MG63 (cell line): ENCODE results near the gene PNMA6E. TPM values are rescaled to one million over a fixed set of nuclear protein-coding genes. Genes with fewer than 3 reads are reported as not detected.

Source experiments
- DNase-seq: peaks from one replicate; pipeline ENCODE4 v3.0.0-alpha.2; 2020
- H3K27me3 ChIP-seq: fragments of 250-450 bp; sonication (Bioruptor Pico); 2 replicates; pipeline ENCODE4 v1.5.1; 2020; ENCODE audit warnings: mild to moderate bottlenecking, moderate library complexity
- H3K36me3 ChIP-seq: fragments of 250-450 bp; sonication (Bioruptor Pico); 2 replicates; pipeline ENCODE4 v1.5.1; 2020; ENCODE audit warnings: mild to moderate bottlenecking, moderate library complexity
- H3K4me3 ChIP-seq: fragments of 250-450 bp; sonication (Bioruptor Pico); 2 replicates; pipeline ENCODE4 v1.5.1; 2020; ENCODE audit warnings: mild to moderate bottlenecking, moderate library complexity
- H3K9me3 ChIP-seq: fragments of 250-450 bp; sonication (Bioruptor Pico); 2 replicates; pipeline ENCODE4 v1.5.1; 2020; ENCODE audit warnings: mild to moderate bottlenecking, moderate library complexity
- total RNA-seq: library from RNA; depleted of rRNA; stranded (reverse); fragments of >200 nt; shearing (Covaris generic); gene quantifications from 2 replicates; pipeline ENCODE4 v1.2.3, GENCODE V29; 2014; ENCODE audit warnings: low replicate concordance; rRNA removed

PNMA6E gene
- total RNA-seq, 1 experiment from 2014 or later, result not detected

DNA sequence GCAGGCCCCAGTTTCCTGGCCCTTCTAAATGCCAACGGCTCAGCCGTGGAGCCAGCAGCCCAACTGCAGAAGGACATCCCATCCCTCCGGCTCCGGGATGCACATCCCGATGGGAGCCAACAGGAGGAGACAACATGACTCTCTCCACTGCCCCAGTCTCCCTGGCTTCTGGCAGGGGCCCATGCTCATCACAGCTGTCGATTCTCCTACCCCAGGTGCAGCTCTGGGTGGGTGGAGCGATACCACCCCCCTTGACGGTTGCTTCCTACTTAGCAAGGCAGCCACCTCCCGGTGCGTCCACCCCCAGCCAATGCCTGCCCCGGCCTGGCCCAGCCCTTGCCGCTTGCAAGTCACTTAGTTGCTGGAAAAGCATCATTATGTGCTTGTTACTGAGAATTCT is 47.7 kb downstream of the PNMA6E start:
- H3K36me3 ChIP-seq, result no peaks in the 10 kb centered on the region
- H3K4me3 ChIP-seq, result no peak overlapping the region
- H3K27me3 ChIP-seq, result no peaks in the 10 kb centered on the region
- no peak for DNase-seq
- H3K9me3 ChIP-seq, result no peaks in the 10 kb centered on the region

DNA sequence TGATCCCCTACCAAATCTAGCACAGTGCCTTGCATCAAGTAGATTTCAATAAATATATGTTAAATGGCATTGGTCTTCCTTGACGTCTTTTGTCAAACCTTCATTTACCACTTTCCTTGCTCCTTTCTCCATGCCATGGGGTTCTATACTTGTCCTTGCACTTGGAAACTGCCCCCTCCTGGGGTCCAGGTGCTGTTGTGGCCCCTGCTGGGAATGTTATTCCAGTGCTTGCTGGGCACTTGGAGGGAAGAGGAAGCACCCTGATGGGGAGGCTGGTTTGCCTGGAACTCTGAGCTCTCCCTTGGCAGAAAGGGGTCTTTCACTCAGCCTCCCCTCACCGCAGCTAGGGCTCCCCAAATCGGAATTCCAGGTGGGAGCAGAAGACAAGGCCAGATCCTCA is 48.3 kb downstream of the PNMA6E start:
- DNase-seq, result no peak
- no peaks in the 10 kb centered on the region for H3K36me3 ChIP-seq
- no peaks in the 10 kb centered on the region for H3K27me3 ChIP-seq
- H3K4me3 ChIP-seq, result no peak overlapping the region
- no peaks in the 10 kb centered on the region for H3K9me3 ChIP-seq

DNA sequence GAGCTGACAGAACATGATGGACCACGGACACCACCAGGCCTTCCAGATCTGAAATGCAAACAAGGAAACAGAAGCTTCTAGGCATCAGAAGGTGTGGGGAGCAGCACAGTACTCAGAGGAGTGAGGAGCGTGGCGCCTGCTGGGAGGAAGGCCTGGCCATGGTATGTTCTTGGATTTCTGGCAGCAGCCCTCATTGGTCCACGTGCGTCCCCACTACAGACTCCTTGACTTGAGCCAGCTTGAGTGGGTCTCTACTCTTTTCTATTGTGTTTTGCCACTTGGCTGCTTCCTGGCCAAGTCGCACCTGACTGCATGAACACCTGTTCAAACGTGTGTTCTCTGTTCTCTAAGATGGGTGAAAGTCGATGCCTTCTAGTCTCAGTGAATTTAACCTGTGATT is 49.2 kb downstream of the PNMA6E start:
- no peaks in the 10 kb centered on the region for H3K27me3 ChIP-seq
- DNase-seq, result no peak
- H3K36me3 ChIP-seq, result no peaks in the 10 kb centered on the region
- H3K4me3 ChIP-seq, result no peak overlapping the region
- no peaks in the 10 kb centered on the region for H3K9me3 ChIP-seq

DNA sequence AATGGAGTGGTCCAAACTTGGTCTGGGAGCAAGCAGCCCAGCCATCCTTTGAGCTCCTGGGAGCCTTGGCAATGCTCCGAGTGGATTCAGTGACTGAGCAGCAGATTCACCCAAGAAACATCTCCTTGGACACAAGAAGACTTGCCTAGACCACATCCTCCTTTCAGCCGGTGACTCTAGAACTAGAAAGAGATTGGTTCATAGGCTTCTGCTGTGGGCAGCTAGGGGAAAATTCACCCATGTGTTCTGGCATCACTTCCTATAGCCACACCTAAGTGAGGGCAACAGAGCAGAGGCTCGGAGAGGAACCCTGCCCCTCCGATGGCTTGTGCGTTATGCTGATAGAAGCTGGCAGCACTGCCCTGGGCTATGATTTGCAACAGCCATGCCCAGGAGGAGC is 51.2 kb downstream of the PNMA6E start:
- Histone ChIP-seq H3K4me3 (no peak overlapping the region), H3K9me3 (no peaks in the 10 kb centered on the region), H3K36me3 (peaks cover under 1% of the 10 kb centered on the region; the same call in 1 of the 2 replicates), H3K27me3 (no peaks in the 10 kb centered on the region)
- no peak for DNase-seq

DNA sequence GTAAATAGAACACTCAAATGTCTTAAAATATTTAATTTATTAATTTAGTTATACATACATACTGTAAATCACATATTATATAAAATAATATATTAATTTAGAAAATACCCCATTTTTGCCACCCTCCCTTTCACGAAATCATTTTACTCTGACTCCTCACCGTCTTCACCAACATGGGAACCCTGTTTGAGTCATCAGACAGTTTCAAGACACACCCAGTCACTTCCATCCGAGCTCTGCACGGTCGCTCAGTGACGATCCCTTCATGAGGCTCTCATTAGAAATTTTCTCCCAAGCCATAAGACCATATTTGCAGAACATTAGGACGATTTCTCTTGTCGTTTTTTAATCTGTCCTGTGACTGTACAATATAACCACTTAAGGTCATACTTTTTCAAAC is 52.7 kb downstream of the PNMA6E start:
- Histone ChIP-seq H3K27me3 (no peaks in the 10 kb centered on the region), H3K9me3 (no peaks in the 10 kb centered on the region), H3K4me3 (no peak overlapping the region), H3K36me3 (peaks cover 3% of the 10 kb centered on the region)
- no peak for DNase-seq

DNA sequence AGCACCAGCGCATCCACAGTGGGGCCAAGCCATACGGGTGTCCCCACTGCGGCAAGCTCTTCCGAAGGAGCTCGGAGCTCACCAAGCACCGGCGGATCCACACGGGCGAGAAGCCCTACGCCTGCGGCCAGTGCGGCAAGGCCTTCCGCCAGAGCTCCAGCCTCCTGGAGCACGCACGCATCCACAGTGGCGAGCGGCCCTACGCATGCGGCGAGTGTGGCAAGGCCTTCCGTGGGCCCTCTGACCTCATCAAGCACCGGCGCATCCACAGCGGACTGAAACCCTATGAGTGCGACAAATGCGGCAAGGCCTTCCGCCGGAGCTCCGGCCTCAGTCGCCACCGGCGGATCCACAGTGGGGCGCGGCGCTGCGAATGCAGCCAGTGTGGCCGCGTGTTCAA is 53.6 kb downstream of the PNMA6E start:
- no peak for DNase-seq
- H3K9me3 ChIP-seq, result no peaks in the 10 kb centered on the region
- H3K4me3 ChIP-seq, result no peak overlapping the region
- H3K27me3 ChIP-seq, result no peaks in the 10 kb centered on the region
- H3K36me3 ChIP-seq, result peaks cover 3% of the 10 kb centered on the region

Other genes starting within 250 kb of the PNMA6E start
- not detected in 2 replicates for gene MAGEA1, start 222.1 kb downstream of the PNMA6E start, total RNA-seq
- gene PNMA6F, start 79.6 kb downstream of the PNMA6E start, total RNA-seq, result not detected in 2 replicates
- 2.3 and 5.9 TPM in 2 replicates for gene ZNF275, start 67.2 kb downstream of the PNMA6E start, total RNA-seq
- gene ZFP92, start 10.1 kb upstream of the PNMA6E start, total RNA-seq, result 0.02 and 0.07 TPM in 2 replicates
- gene TREX2, start 44.7 kb upstream of the PNMA6E start, total RNA-seq, result 12.0 TPM in 1 of 2 replicates, not detected in the other
- gene HAUS7, start 69.2 kb upstream of the PNMA6E start, total RNA-seq, result 42.4 and 101 TPM in 2 replicates
- gene BGN, start 93.6 kb upstream of the PNMA6E start, total RNA-seq, result 35.9 and 94.7 TPM in 2 replicates
- gene ATP2B3, start 116.3 kb upstream of the PNMA6E start, total RNA-seq, result 0.13 TPM in 1 of 2 replicates, not detected in the other
- gene CCNQ, start 197.8 kb upstream of the PNMA6E start, total RNA-seq, result 47.7 and 73.2 TPM in 2 replicates
- gene DUSP9, start 245.9 kb upstream of the PNMA6E start, total RNA-seq, result 7.9 and 8.6 TPM in 2 replicates